Stomach (tissue), 4 donors: ENCODE results near the gene CEACAM16.

Experiments
- CTCF ChIP-seq, 7 experiments: fragments of 450-650 bp in 4 of 7; fragments of 200-600 bp in 3 of 7; sonication (generic) in 3 of 7; IDR thresholded peaks; one replicate each; pipeline ENCODE4 v1.5.1; 2016 to 2019; ENCODE audit warnings: antibody characterized with exemption in 7 of 7, control low read depth in 2 of 7, mild to moderate bottlenecking in 1 of 7
- EP300 ChIP-seq: sonication (generic); formaldehyde crosslinking; IDR thresholded peaks from one replicate; pipeline ENCODE4 v1.6.1; 2017; ENCODE audit warnings: antibody characterized with exemption
- POLR2A ChIP-seq, 4 donors: fragments of 450-650 bp; IDR thresholded peaks; one replicate each; pipeline ENCODE4 v1.6.1; 2016; ENCODE audit warnings: antibody characterized with exemption in 4 of 4, control low read depth in 2 of 4, mild to moderate bottlenecking in 1 of 4, moderate library complexity in 1 of 4
- POLR2AphosphoS5 ChIP-seq, 3 donors: sonication (generic); formaldehyde crosslinking; IDR thresholded peaks; one replicate each; pipeline ENCODE4 v1.6.1; 2016; ENCODE audit warnings: antibody characterized with exemption in 3 of 3

GRCh38 chr19:44649578-44650145, 49.3 kb upstream of the CEACAM16 start:
- no peak for TF ChIP-seq POLR2A (IDR thresholded peaks at IDR 0.05)
- no peak for TF ChIP-seq POLR2AphosphoS5 (IDR thresholded peaks at IDR 0.05)
- TF ChIP-seq CTCF (IDR thresholded peaks at IDR 0.05), result no peak
- TF ChIP-seq EP300, result no peak
